Mononuclear cell (primary cell): ENCODE data around the gene LRMDA. TPM values are rescaled to one million over a fixed set of nuclear protein-coding genes. Genes with fewer than 3 reads are reported as not detected.

Experiments used
- H3K27me3 ChIP-seq: 2 replicates; pipeline ENCODE4 v1.6.0; 2011; ENCODE audit warnings: low read length, control low read depth; ENCODE audit not compliant: insufficient read depth
- H3K4me1 ChIP-seq: 2 replicates; pipeline ENCODE4 v1.5.1; 2011; ENCODE audit warnings: mild to moderate bottlenecking, low read length, control low read depth; ENCODE audit not compliant: insufficient read depth
- H3K4me3 ChIP-seq: 2 replicates; pipeline ENCODE4 v1.5.1; 2011; ENCODE audit warnings: mild to moderate bottlenecking, low read length, moderate library complexity
- H3K9me3 ChIP-seq: 2 replicates; pipeline ENCODE4 v1.5.1; 2011; ENCODE audit warnings: low read depth, mild to moderate bottlenecking, control low read depth, low read length
- total RNA-seq: library from RNA; depleted of rRNA; stranded (reverse); fragments of >200 nt; gene quantifications from one replicate; pipeline ENCODE4 v1.2.3, GENCODE V29; 2012

The LRMDA gene
- total RNA-seq = 7.6 TPM

- peaks cover 2% of the 10 kb centered on the region for H3K27me3 ChIP-seq
- H3K9me3 ChIP-seq = no peaks in the 10 kb centered on the region
- peak within 1 kb of the TSS; percentile 58 for H3K4me3 ChIP-seq
- peaks cover 69% of the 10 kb centered on the region for H3K4me1 ChIP-seq
Measured at GRCh38 chr10:75431180-75432111, at the start of gene LRMDA. LRMDA (plus strand) TSS chr10:75431624.

- Histone ChIP-seq H3K4me1 (no peaks in the 10 kb centered on the region), H3K9me3 (no peaks in the 10 kb centered on the region), H3K4me3 (no peak overlapping the region), H3K27me3 (no peaks in the 10 kb centered on the region)
Measured at GRCh38 chr10:75386128-75386527, 45.3 kb upstream of the LRMDA start.

GRCh38 chr10:75388082-75388481, 43.3 kb upstream of the LRMDA start:
- H3K27me3 ChIP-seq = peaks cover 10% of the 10 kb centered on the region
- no peak overlapping the region for H3K4me3 ChIP-seq
- no peaks in the 10 kb centered on the region for H3K4me1 ChIP-seq
- H3K9me3 ChIP-seq = no peaks in the 10 kb centered on the region

DNA sequence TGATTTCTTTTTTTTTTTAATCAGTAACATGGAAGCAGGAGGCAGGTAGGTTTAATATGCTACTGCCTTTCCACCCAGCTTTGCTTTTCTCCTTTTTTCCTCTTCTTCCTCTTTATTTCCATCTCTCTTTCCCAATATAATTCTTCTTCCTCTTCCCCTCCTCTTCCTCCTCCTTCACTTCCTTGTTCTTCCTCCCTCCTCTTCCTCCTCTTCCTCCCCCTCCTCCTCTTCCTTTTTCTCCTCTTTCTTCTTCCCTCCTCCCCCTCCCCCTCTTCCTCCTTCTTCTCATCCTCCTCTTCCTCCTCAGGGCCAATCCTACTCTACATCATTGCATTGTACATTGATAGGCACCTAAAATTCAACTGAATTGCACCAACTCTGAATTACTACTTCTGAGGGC, 41.2 kb upstream of the LRMDA start:
- Histone ChIP-seq H3K4me3 (no peak overlapping the region), H3K27me3 (peaks cover 20% of the 10 kb centered on the region), H3K4me1 (no peaks in the 10 kb centered on the region), H3K9me3 (no peaks in the 10 kb centered on the region)

- Histone ChIP-seq H3K4me3 (no peak overlapping the region), H3K27me3 (peaks cover 38% of the 10 kb centered on the region), H3K9me3 (no peaks in the 10 kb centered on the region), H3K4me1 (peaks cover 15% of the 10 kb centered on the region)
Measured at GRCh38 chr10:75392271-75392670, 39.2 kb upstream of the LRMDA start.

DNA sequence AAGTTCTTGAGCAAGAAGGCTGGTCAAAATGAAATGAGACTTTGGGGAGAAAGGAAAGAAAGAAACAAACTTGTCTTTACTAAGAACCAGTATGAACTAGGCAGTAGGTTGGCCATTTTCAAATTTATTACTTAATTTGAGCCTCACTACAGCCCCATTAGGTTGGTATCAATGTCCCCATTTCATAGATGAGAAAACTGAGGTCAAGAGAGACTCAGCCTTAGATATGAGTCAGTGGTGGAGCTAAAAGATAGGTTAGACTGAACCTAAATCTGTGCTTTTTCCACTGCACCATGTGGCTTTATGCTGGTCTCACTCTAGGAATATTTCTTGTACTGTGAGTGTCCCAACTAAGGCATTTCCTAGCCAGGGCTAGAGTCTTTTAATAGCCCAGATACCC, 38.7 kb upstream of the LRMDA start:
- Histone ChIP-seq H3K4me3 (no peak overlapping the region), H3K4me1 (peaks cover 15% of the 10 kb centered on the region), H3K9me3 (no peaks in the 10 kb centered on the region), H3K27me3 (peaks cover 43% of the 10 kb centered on the region)

DNA sequence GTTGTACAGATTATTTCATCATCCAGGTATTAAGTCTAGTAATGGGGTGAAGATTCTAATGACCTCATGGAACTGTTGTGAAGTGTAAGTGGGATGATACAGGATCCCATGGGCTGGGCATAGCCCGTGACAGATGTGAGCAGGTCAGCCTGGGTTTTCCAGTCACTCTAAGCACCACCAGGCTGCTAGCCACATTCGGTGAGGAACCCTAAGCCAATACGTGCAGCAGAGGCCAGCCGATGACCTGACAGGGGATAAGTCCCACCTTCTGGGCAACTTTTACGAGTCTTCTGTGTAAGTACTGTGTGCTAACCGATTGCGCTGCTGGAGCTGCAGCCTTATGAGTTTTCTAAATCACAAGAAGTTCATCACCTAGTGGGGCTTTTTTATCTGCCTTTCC, 37.2 kb upstream of the LRMDA start:
- Histone ChIP-seq H3K9me3 (no peaks in the 10 kb centered on the region), H3K4me3 (no peak overlapping the region), H3K4me1 (peaks cover 15% of the 10 kb centered on the region), H3K27me3 (peaks cover 48% of the 10 kb centered on the region)

DNA sequence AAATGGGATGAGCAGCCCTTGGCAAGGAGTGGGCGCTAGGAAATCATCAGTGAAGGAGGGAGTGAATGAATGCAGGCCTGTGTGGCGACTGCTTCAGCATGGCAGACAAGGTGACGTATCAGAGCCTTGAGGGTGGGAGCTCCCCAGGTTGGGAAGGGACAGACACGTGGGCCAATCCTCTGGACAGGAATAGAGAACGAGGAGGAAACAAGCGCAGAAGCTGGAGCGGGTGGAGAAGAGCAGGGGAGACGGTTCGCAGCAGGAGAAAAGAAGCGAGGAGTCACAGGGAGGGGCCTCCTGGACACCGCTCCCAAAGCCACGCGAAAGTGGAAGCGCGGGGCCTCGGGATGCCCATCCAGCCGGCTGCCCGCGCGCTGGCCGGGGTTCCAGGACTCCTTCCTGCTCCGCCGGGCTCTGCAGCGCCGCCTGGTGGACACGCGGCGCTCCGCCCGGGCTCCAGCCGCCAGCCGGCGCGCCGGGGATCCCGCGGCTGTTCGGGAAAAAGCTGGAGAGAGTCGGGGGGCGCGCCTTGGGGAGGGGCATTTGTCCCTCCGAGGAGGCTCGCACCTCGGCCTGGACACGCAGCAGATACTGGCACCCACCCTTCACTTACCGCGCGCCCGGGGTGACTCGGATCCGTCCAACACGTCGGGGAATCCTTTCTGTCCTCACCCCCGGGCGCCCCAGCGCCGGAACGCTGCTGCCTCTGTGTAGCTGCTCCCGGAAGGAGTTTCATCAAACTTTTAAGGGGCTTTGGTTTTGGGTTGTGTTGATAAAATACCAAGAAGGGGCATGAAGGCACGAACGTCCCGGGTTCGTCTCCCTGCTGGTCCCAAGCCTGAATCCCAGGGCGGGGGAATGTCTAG, 36.1 kb upstream of the LRMDA start:
- H3K27me3 ChIP-seq = peaks cover 48% of the 10 kb centered on the region

DNA sequence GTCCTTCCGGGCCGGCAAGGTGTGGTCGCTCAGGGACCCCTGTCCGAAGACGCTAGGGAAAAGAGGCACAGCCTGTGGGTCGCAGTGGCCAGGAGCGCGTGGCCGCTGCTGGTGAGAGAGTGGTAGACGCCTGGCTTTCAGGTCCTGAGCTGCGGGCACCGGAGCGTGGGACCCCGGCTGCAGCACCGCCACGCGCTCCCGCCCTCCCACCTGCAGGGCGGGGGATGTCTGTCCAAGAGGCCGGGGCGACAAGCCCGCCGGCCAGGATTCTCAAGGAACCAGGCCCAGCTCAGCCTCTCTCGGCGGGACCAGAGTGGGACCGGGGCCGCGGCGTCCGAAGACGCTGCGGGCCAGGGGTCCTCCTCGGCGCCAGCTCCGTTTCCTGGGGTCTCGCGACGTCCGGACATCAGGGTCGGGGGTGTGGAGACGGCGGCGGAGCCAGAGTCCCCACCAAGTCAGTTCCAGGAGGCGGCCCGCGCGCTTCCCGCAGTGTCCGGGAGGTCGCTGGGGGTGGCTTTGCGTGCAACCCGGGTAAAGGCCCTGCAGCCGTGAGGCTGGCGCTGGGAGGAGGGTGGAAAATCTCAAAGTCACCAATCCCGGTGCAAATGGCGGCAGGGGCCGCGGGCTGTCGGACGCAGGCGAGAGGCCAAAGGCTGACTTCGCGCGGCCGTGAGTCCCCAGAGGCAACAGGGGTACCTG, 35.3 kb upstream of the LRMDA start:
- no peaks in the 10 kb centered on the region for H3K9me3 ChIP-seq
- H3K27me3 ChIP-seq = peaks cover 48% of the 10 kb centered on the region
- no peak overlapping the region for H3K4me3 ChIP-seq

More for the DNA sequence above, 36.1 kb upstream of the LRMDA start:
- Histone ChIP-seq H3K4me3 (no peak overlapping the region), H3K9me3 (no peaks in the 10 kb centered on the region), H3K4me1 (peaks cover 21% of the 10 kb centered on the region)

GRCh38 chr10:75396631-75397495, 34.6 kb upstream of the LRMDA start:
- Histone ChIP-seq H3K27me3 (peaks cover 45% of the 10 kb centered on the region), H3K4me1 (peaks cover 29% of the 10 kb centered on the region), H3K4me3 (no peak overlapping the region), H3K9me3 (no peaks in the 10 kb centered on the region)

More for the DNA sequence above, 35.3 kb upstream of the LRMDA start:
- peaks cover 28% of the 10 kb centered on the region for H3K4me1 ChIP-seq

- Histone ChIP-seq H3K4me1 (peaks cover 37% of the 10 kb centered on the region), H3K27me3 (peaks cover 40% of the 10 kb centered on the region), H3K4me3 (no peak overlapping the region), H3K9me3 (no peaks in the 10 kb centered on the region)
Measured at GRCh38 chr10:75397496-75398199, 33.8 kb upstream of the LRMDA start.

GRCh38 chr10:75398200-75398691, 33.2 kb upstream of the LRMDA start:
- Histone ChIP-seq H3K4me3 (no peak overlapping the region), H3K9me3 (no peaks in the 10 kb centered on the region), H3K4me1 (peaks cover 43% of the 10 kb centered on the region), H3K27me3 (peaks cover 45% of the 10 kb centered on the region)

- no peaks in the 10 kb centered on the region for H3K9me3 ChIP-seq
- peaks cover 52% of the 10 kb centered on the region for H3K27me3 ChIP-seq
- H3K4me1 ChIP-seq = peaks cover 49% of the 10 kb centered on the region
- H3K4me3 ChIP-seq = no peak overlapping the region
Measured at GRCh38 chr10:75398692-75399460, 32.5 kb upstream of the LRMDA start.
